ENCODE measurements around the gene RAP1GAP. TPM values are rescaled to one million over a fixed set of nuclear protein-coding genes. Genes with fewer than 3 reads are reported as not detected.

Gene RAP1GAP
- total RNA-seq, 4 donors from 2014 or later = 1.9 to 6.8 (median 5.0) TPM

DNA sequence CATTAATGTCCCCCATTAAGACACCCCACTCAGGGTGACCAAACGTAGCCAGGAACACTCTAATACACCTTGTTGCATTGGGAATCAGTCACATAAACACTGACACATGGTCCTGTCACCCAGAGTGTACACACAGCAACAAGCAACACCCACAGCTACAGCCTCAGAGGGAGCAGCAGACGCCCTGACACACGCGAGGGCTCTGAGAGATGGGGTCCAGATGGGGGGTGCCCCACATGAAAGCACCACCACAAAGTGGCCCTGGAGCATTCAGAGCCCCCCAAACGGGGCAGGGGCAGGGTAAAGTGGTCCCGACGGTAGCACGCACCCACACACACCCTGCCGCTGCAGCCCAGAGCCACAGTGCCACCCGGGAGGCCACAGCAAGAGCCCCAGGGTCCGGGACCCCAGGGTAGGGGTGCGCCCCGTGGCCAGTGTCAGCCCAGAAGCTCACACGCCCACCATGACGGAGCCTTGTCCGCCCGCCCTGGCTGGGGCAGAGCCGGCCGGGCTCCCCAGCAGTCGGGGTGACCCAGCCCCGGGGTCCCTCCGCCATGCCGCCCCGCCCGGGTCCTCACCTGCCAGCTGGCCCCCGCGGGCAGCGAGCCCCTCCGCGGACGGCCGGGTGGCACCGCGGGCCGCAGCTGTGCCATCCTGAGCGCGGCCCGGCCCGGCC, 47.3 kb downstream of the RAP1GAP start:
- Histone ChIP-seq H3K27me3 (peaks cover 0 to 53% (median 0%) of the 10 kb centered on the region in 4 donors), H3K36me3 (no peaks in the 10 kb centered on the region), H3K4me3 (peak overlapping the region; percentile 33 to 66 (median 44)), H3K4me1 (peaks cover 13 to 56% (median 27%) of the 10 kb centered on the region in 3 donors), H3K27ac (peak overlapping the region; percentile 21 to 64 (median 32)), H3K9me3 (no peaks in the 10 kb centered on the region)
- intact Hi-C loops (cut with DNase I) = no loop called here
- no peak for DNase-seq
- 45 to 46% methylated on average over 4 to 7 of the region's 39 CpGs for WGBS, 2 donors
- TF ChIP-seq CTCF (IDR thresholded peaks at IDR 0.05) (no peak), POLR2A (IDR thresholded peaks at IDR 0.05) (no peak)

GRCh38 chr1:21621051-21621450, 48.1 kb downstream of the RAP1GAP start:
- peaks cover 13 to 49% (median 27%) of the 10 kb centered on the region in 3 donors for H3K4me1 ChIP-seq
- no peak overlapping the region for H3K4me3 ChIP-seq
- H3K36me3 ChIP-seq = no peaks in the 10 kb centered on the region
- H3K9me3 ChIP-seq = no peaks in the 10 kb centered on the region
- intact Hi-C loops (cut with DNase I) = no loop called here
- H3K27ac ChIP-seq = no peak overlapping the region
- 60 to 61% methylated on average over 5 to 6 of the region's 7 CpGs for WGBS, 2 donors
- peaks cover 0 to 53% (median 0%) of the 10 kb centered on the region in 4 donors for H3K27me3 ChIP-seq
- TF ChIP-seq POLR2A (IDR thresholded peaks at IDR 0.05) (no peak), CTCF (IDR thresholded peaks at IDR 0.05) (no peak)
- DNase-seq = no peak

- peak overlapping the region in 1 of 4 donors; percentile 23 for H3K4me3 ChIP-seq
- H3K4me1 ChIP-seq = peaks cover 13 to 53% (median 27%) of the 10 kb centered on the region in 3 donors
- 20 to 32% methylated on average over 3 to 9 of the region's 16 CpGs for WGBS, 2 donors
- intact Hi-C loops (cut with DNase I) = no loop called here
- H3K9me3 ChIP-seq = no peaks in the 10 kb centered on the region
- no peaks in the 10 kb centered on the region for H3K36me3 ChIP-seq
- DNase-seq = no peak
- TF ChIP-seq CTCF (IDR thresholded peaks at IDR 0.05) (no peak), POLR2A (IDR thresholded peaks at IDR 0.05) (no peak)
- H3K27ac ChIP-seq = no peak overlapping the region
- peaks cover 0 to 53% (median 0%) of the 10 kb centered on the region in 4 donors for H3K27me3 ChIP-seq
Observed at GRCh38 chr1:21620496-21620895, 48.7 kb downstream of the RAP1GAP start.

GRCh38 chr1:21620011-21620410, 49.1 kb downstream of the RAP1GAP start:
- TF ChIP-seq POLR2A (IDR thresholded peaks at IDR 0.05) (no peak), CTCF (IDR thresholded peaks at IDR 0.05) (no peak)
- no peaks in the 10 kb centered on the region for H3K36me3 ChIP-seq
- no peak for DNase-seq
- H3K9me3 ChIP-seq = no peaks in the 10 kb centered on the region
- intact Hi-C loops (cut with DNase I) = no loop called here
- H3K4me3 ChIP-seq = no peak overlapping the region
- H3K27ac ChIP-seq = no peak overlapping the region
- H3K27me3 ChIP-seq = peaks cover 0 to 53% (median 0%) of the 10 kb centered on the region in 4 donors
- WGBS, 2 donors = no CpG with 5 or more reads among the region's 12 CpGs
- H3K4me1 ChIP-seq = peaks cover 16 to 57% (median 32%) of the 10 kb centered on the region in 3 donors

DNA sequence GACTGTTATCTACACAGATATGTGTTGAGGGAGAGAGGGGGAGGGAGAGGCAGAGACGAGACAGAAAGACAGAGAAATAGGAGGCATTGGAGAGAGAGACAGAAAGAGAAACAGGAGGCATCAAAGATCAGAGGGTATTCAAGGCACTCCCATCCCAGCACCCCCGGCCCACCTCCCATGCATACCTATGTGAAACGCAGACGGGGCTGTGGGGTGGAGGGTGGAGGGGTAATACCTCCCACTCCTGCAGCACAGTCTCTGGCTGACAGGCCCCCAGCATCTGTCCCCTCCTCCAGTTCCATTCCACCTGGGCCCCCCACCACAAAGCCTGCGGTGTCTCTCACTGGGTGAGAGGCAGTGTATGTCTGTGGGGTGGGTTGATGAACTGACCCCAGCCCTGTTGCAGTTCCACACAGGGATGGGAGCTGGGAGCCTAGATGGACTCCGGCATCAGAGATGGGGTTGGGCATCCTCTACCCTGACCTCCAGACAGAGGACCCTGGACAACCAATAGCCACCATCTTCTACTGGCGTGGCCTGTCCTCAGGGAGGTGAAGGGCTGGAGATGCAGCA, 49.7 kb downstream of the RAP1GAP start:
- peaks cover 20 to 57% (median 33%) of the 10 kb centered on the region in 3 donors for H3K4me1 ChIP-seq
- intact Hi-C loops (cut with DNase I) = no loop called here
- TF ChIP-seq CTCF (IDR thresholded peaks at IDR 0.05) (no peak), POLR2A (IDR thresholded peaks at IDR 0.05) (no peak)
- H3K27ac ChIP-seq = no peak overlapping the region
- DNase-seq = no peak
- H3K36me3 ChIP-seq = no peaks in the 10 kb centered on the region
- H3K4me3 ChIP-seq = no peak overlapping the region
- H3K27me3 ChIP-seq = peaks cover 0 to 53% (median 0%) of the 10 kb centered on the region in 4 donors
- 48 to 57% methylated on average over 4 to 5 of the region's 7 CpGs for WGBS, 2 donors
- H3K9me3 ChIP-seq = no peaks in the 10 kb centered on the region
